ENCODE results near the gene TNN. TPM values are rescaled to one million over a fixed set of nuclear protein-coding genes. Genes with fewer than 3 reads are reported as not detected.

The TNN gene
- total RNA-seq, 2 donors from 2014 or later, result 0.09 TPM; not detected in 1

DNA sequence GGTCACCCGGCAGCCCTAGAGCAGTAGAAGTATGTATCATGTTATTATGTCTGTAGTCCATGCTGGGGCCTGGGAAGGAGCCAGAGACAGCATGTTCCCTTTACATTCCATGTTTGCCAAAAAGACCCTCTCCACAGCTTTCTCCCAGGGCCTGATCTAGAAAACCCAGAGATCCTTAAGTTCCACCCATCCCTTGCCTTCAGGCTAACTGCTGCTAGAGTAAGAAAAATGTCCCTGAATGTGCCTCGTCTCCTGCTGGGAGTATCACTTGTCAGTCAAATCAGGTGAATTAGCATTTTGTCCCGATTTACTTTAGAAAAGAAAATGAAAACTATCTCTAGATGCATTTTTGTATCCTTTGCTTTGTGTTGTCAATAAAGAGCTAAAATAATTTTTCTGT lies 31.2 kb upstream of the TNN start:
- no peak for DNase-seq
- Histone ChIP-seq H3K27ac (ENCODE audit: low read depth, low read length) (no peak overlapping the region), H3K9ac (ENCODE audit: extremely low read depth, low read length, poor library complexity, severe bottlenecking) (no peak overlapping the region), H3K36me3 (ENCODE audit: control insufficient read depth, insufficient read depth, low read length) (no peaks in the 10 kb centered on the region), H3K4me3 (ENCODE audit: low read length) (no peak overlapping the region), H3K27me3 (ENCODE audit: control insufficient read depth, insufficient read depth, low read length, poor library complexity, severe bottlenecking) (no peaks in the 10 kb centered on the region), H3K4me1 (ENCODE audit: control insufficient read depth, insufficient read depth, low read length) (no peaks in the 10 kb centered on the region), H3K9me3 (ENCODE audit: control insufficient read depth, low read length) (no peaks in the 10 kb centered on the region)
- no peaks in the 10 kb centered on the region for H3K27me3 Mint-ChIP-seq (ENCODE audit: insufficient read depth)
- TF ChIP-seq, protein P1, sequence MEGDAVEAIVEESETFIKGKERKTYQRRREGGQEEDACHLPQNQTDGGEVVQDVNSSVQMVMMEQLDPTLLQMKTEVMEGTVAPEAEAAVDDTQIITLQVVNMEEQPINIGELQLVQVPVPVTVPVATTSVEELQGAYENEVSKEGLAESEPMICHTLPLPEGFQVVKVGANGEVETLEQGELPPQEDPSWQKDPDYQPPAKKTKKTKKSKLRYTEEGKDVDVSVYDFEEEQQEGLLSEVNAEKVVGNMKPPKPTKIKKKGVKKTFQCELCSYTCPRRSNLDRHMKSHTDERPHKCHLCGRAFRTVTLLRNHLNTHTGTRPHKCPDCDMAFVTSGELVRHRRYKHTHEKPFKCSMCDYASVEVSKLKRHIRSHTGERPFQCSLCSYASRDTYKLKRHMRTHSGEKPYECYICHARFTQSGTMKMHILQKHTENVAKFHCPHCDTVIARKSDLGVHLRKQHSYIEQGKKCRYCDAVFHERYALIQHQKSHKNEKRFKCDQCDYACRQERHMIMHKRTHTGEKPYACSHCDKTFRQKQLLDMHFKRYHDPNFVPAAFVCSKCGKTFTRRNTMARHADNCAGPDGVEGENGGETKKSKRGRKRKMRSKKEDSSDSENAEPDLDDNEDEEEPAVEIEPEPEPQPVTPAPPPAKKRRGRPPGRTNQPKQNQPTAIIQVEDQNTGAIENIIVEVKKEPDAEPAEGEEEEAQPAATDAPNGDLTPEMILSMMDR (conservative IDR thresholded peaks at IDR 0.05), result no peak
- no peaks in the 10 kb centered on the region for H3K4me1 Mint-ChIP-seq
- H3K27ac Mint-ChIP-seq, result no peak overlapping the region
- H3K9me3 Mint-ChIP-seq, result no peaks in the 10 kb centered on the region
- no peak overlapping the region for H3K4me3 Mint-ChIP-seq
- WGBS, 2 experiments (ENCODE audit: insufficient coverage in 1 of 2, insufficient read length in 1 of 2), result 65 to 78% methylated on average over 1 to 3 of the region's 3 CpGs
- H3K36me3 Mint-ChIP-seq (ENCODE audit: low read depth), result no peaks in the 10 kb centered on the region

DNA sequence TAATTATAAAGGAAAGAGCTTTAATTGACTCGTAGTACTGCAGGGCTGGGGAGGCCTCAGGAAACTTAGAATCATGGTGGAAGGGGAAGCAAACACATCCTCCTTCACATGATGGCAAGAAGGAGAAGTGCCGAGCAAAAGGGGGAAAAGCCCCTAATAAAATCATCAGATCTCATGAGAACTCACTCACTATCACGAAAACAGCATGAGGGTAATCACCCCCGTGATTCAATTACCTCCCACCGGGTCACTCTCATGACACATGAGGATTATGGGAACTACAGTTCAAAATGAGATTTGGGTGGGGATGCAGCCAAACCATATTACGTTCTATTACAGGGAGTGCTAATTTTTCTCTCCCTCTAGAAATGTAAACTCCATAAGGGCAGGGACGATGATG lies 30.2 kb upstream of the TNN start:
- Mint-ChIP-seq H3K4me1 (no peaks in the 10 kb centered on the region), H3K36me3 (ENCODE audit: low read depth) (no peaks in the 10 kb centered on the region), H3K27ac (no peak overlapping the region), H3K9me3 (no peaks in the 10 kb centered on the region), H3K4me3 (no peak overlapping the region), H3K27me3 (ENCODE audit: insufficient read depth) (no peaks in the 10 kb centered on the region)
- Histone ChIP-seq H3K27me3 (ENCODE audit: control insufficient read depth, insufficient read depth, low read length, poor library complexity, severe bottlenecking) (no peaks in the 10 kb centered on the region), H3K27ac (ENCODE audit: low read depth, low read length) (no peak overlapping the region), H3K9me3 (ENCODE audit: control insufficient read depth, low read length) (no peaks in the 10 kb centered on the region), H3K9ac (ENCODE audit: extremely low read depth, low read length, poor library complexity, severe bottlenecking) (no peak overlapping the region), H3K36me3 (ENCODE audit: control insufficient read depth, insufficient read depth, low read length) (no peaks in the 10 kb centered on the region), H3K4me1 (ENCODE audit: control insufficient read depth, insufficient read depth, low read length) (no peaks in the 10 kb centered on the region), H3K4me3 (ENCODE audit: low read length) (no peak overlapping the region)
- 76 to 80% methylated on average over 4 to 5 of the region's 7 CpGs for WGBS, 2 experiments (ENCODE audit: insufficient coverage in 1 of 2, insufficient read length in 1 of 2)
- no peak for DNase-seq
- TF ChIP-seq, protein P1 (conservative IDR thresholded peaks at IDR 0.05), result no peak

- no peak overlapping the region for H3K27ac ChIP-seq (ENCODE audit: low read depth, low read length)
- no peak overlapping the region for H3K27ac Mint-ChIP-seq
- 71 to 80% methylated on average over 4 of the region's 4 CpGs for WGBS, 2 experiments (ENCODE audit: insufficient coverage in 1 of 2, insufficient read length in 1 of 2)
Measured at GRCh38 chr1:175040324-175040879, 27.2 kb upstream of the TNN start.

More at GRCh38 chr1:175040324-175040879, 27.2 kb upstream of the TNN start:
- TF ChIP-seq, protein P1 (conservative IDR thresholded peaks at IDR 0.05), result no peak
- no peaks in the 10 kb centered on the region for H3K9me3 Mint-ChIP-seq
- H3K36me3 Mint-ChIP-seq (ENCODE audit: low read depth), result no peaks in the 10 kb centered on the region
- no peak for DNase-seq
- H3K4me1 Mint-ChIP-seq, result no peaks in the 10 kb centered on the region
- H3K9ac ChIP-seq (ENCODE audit: extremely low read depth, low read length, poor library complexity, severe bottlenecking), result no peak overlapping the region
- H3K36me3 ChIP-seq (ENCODE audit: control insufficient read depth, insufficient read depth, low read length), result no peaks in the 10 kb centered on the region
- no peaks in the 10 kb centered on the region for H3K9me3 ChIP-seq (ENCODE audit: control insufficient read depth, low read length)
- H3K27me3 ChIP-seq (ENCODE audit: control insufficient read depth, insufficient read depth, low read length, poor library complexity, severe bottlenecking), result no peaks in the 10 kb centered on the region
- H3K4me3 Mint-ChIP-seq, result no peak overlapping the region
- H3K27me3 Mint-ChIP-seq (ENCODE audit: insufficient read depth), result no peaks in the 10 kb centered on the region
- H3K4me1 ChIP-seq (ENCODE audit: control insufficient read depth, insufficient read depth, low read length), result no peaks in the 10 kb centered on the region
- H3K4me3 ChIP-seq (ENCODE audit: low read length), result no peak overlapping the region

All from endodermal cell (in vitro differentiated cells).